Mesenteric fat pad (tissue), 1 donor: Measurements from ENCODE around the gene PAX2. TPM values are rescaled to one million over a fixed set of nuclear protein-coding genes. Genes with fewer than 3 reads are reported as not detected.
A peak's percentile ranks its signal among the peaks of the same experiment; 100 is the strongest.

Source experiments
- DNase-seq: peaks from one replicate; pipeline ENCODE4 v3.0.0-alpha.2; 2020; ENCODE audit warnings: low spot score
- total RNA-seq: library from RNA; stranded (reverse); fragmentation: NEBNext Ultra II Directional; extraction: Animal tissue kit (Norgen Biotek cat#: 25700); gene quantifications from one replicate; pipeline ENCODE4 v1.2.1, GENCODE V29; 2021
- donor health status: DM: yes; HTN: yes; CAD: no.

The PAX2 gene
- total RNA-seq, 1 donor from 2014 or later = not detected

GRCh38 chr10:100835810-100836209, 90.4 kb downstream of the PAX2 start:
- DNase-seq = no peak

GRCh38 chr10:100836891-100837290, 91.5 kb downstream of the PAX2 start:
- DNase-seq = no peak

GRCh38 chr10:100837300-100837699, 91.9 kb downstream of the PAX2 start:
- no peak for DNase-seq

GRCh38 chr10:100838986-100839385, 93.6 kb downstream of the PAX2 start:
- DNase-seq = no peak

DNA sequence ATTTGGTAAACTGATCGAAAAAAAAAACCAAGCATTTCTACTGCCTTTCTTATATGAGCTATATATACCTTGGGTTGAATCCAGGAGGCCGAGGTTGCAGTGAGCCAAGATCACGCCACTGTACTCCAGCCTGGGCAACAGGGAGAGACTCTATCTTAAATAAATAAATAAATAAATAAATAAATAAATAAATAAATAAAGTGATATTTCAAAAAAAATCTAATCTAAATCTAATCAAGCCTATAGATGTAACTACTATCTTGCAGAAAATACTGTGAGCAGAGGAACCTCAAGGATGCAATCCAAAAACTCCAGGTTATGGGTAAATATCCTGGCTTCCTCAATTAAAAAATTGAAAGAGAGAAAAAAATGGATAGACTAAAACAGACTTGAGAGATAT, 96.1 kb downstream of the PAX2 start:
- no peak for DNase-seq

- peak; percentile 53 for DNase-seq
Measured at GRCh38 chr10:100847440-100847839, 102.1 kb downstream of the PAX2 start.

GRCh38 chr10:100848770-100849169, 103.4 kb downstream of the PAX2 start:
- DNase-seq = no peak

DNA sequence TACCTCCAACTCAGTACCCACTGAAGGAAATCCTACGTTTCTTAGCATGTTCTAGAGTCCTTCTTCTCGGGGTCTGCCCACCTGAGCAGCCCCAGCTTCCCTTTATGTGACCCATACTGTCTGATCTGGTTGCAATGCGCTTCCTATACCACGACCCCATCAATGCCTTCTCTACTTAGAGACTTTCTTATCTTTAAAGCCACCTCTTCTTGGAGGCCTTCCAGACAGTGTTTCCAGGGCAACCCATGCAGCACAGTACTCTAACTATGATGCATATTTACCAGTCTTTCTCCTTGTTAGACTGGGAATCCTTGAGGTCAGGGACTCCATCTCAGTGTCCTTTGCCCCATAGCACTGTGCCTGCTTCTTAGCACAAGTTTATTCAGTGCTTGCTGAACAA, 112.9 kb downstream of the PAX2 start:
- DNase-seq = no peak

- DNase-seq = no peak
Measured at GRCh38 chr10:100858747-100859483, 113.5 kb downstream of the PAX2 start.

DNA sequence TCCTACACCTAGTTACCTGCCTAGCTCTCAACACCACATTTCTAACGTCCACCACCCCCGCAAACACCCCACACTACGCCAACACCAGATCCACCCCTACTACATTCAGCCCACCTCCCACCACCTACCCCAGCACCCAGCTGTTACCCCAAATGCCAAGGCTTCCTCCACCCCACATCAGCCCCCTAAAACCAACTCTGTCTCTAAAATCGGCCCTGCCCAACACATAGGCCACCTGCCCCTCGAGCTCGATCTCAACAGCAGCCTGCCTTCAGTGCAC, 114.0 kb downstream of the PAX2 start:
- no peak for DNase-seq

GRCh38 chr10:100863433-100863832, 118.1 kb downstream of the PAX2 start:
- no peak for DNase-seq

DNA sequence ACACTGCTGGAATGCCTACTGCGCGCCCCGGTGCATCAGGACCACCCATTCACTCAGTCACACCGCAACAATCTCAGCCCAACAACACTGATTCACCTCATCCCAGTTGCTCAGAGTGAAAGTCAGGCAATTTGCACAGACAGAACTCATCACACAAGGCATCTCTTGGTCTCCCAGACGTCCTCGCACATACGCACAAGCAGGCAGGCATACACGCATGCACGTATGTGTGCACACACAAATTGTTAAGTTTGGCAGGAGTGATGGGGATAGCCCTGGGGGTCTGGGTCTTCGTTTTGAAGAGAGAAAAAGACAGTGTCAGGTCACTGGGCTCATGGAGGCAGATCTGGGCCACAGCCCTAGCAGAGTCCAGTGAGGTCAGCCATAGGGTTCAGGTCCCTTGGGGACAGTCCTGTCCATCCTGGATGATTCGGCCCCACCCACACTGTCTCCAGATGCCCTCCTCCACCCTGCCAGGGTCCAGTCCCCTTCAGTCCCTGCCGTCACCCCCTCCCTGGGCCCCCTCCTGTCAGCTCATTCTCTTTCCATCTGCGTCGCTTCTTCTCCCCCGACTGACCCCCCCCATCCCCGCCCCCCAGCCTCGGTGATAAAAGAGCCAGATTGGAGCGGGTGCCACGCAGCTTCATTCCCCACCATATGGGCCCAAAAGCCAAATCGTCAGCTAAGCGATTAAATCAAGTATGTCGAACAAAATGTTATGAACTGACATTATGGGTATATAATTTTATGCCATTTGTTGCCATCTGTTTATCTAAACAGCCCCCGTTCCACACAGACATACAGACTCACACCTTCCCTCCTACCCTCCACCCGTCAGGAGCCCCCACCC, 118.9 kb downstream of the PAX2 start:
- DNase-seq = no peak

DNA sequence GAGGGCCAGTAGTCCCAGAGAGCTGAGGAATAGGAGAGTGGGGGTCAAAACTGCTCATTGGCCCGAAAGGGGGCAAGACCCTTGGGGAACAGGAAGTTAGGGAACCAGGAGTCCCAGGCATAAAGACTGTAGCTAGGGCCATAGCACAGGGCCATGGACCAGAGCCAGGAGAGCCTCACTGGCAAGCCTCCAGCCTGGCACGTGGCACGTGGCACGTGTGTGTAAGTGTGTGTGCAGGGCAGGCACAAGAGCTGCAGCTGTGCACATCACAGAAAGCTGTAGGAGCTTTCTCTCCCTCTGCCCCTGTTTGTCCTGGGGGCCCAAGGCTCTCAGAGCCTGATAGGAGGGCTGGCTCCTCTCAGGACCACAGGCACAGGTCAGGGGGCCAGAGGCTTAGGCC, 119.6 kb downstream of the PAX2 start:
- no peak for DNase-seq

DNA sequence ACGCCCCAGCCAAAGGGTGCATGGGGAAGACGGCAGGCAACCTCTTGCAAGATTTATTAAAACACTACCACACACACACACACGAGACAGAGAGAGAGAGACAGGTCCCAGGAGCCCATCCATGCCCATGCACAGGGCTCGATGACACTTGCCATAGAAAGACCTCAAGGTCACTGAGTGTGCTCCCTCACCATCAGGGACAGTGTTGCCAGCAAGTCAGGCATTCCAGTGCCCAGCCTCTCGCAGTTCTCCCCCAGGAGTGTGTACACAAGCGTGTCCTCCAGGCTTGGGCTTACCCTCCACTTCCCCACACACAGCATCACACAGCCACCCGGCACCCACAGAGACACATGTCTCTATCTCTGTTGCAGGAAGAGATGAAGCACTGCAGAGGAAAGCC, 120.6 kb downstream of the PAX2 start:
- DNase-seq = no peak

DNA sequence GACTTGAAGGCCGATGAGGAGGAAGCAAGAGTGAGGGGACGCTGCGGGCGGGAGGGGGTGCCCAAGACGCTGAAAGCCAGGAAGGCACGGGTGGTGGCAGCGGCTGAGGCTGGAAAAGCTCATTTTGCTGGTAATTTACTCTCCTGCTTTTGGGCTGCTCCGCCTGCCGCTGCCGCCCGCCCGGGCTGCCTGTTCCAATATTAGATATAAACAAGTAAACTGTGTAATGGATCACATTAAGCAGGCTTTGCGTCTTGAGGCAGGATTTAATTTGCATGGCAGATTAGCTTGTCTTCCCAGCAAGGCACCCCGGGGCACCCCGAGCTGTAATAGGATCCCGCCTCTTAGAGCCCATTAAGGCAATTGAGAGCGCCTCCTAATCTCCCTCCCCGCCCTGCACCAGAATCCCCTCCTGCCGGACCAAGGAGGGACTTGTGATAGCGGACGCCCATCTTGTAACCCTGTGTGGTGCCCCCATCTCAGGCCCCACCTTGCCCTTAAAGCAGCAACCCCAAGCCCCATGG, 121.3 kb downstream of the PAX2 start:
- peak; percentile 78 for DNase-seq

GRCh38 chr10:100867261-100867963, 122.0 kb downstream of the PAX2 start:
- DNase-seq = no peak

DNA sequence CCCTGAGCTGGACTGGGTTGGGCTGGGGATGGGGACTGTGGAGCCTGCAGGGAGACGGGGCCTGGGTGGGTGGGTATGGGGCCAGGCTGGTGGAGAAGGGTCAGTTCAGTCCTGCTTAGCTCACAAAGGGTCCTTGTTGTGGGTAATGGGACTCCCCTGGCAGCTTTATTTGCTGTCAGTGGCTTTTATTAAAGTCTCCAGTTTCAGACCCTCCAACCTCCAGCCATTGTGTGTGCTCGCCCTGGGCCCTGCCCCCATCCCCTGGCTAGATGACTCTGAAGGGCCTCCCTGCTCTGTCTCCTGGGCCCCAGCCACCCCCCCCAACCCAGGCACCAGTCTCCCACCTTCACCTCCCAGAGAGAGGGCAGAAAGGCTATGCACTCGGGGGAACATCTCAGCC, 123.0 kb downstream of the PAX2 start:
- peak; percentile 55 for DNase-seq

DNA sequence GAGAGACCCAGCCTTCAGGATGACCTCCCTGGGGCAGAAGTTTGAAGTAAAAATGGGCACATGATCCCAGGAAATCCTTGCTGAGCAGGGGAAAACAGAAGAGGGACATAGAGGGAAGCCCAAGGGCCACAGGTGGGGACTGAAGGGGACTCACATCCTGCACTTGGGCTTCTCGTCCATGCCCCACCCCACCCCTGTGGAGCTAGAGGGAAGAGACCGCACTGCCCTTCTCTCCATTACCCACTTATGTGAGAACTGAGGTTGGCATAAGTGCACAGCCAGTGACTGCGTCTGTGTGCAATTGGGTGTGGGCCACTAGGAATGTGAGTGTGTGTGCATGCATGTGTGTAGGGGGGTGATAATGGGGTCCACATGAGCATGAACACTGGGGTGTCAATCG, 124.0 kb downstream of the PAX2 start:
- peak; percentile 65 for DNase-seq

DNA sequence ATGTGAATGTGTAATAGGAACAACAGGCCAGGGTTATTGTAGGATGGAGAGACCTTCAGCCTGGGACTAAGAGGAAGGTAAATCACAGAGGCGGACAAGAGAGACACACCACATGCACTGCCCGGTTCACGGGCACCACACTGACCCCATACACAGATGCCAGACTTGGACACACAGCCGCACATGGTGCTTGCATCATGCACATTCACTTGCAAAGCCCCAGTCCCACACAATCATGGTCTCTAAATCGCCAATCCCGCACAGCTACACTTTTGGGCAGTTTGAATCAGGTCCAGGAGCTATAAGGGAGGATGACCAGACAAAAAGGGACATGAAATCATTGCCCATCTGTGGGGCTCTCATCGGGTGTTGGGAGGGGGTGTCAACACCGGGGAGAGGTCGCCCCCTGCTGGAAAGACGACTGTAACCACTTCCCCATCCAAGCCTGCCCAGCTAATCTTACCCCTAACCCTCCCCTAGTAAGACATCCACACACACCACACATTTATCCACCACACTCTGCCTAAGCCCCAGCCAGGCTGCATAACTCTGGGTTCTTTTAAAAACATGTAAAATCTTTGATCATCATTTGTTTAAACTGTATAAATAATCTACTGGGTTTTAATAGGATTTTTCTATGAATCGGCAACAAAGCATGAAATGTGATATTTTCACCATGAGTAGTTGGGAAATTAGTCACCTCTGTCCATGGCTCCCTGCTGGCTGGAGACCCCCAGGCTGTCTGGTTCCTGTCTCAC, 126.8 kb downstream of the PAX2 start:
- peak; percentile 55 for DNase-seq

DNA sequence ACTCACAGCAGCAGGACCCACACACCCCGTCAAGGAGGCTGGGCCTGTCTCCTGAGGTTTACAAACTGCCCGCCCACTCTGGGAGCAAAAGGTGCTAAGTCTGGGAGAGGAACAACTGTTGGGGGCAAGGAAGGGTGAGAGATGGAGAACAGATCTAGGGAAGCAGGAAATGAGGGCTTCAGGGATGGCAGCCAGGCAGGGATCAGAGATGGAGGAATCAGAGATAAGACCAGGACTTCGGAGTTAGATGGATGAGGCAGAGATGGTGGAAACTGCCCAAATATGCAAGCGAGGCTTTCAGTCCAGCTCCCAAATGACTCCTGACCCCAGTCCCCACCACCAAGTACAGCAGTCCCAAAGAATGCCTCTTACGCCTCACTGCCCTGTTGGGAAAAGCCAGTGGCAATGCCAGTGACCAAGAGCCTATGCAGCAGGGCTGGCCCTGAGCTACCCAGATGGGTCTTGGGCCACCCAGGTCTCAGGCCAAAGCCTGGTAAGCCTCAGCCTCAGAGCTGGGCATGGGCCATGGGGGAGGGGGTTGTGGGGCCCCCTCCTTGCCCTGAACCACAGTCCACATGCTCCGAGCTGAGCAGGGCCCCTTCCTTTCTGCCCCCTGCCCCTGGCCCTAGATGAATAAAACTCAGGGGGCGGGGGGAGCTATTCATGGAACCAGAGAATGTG, 127.9 kb downstream of the PAX2 start:
- no peak for DNase-seq
